Muscle layer of duodenum (tissue), 2 donors: ENCODE results near the gene GARRE1.
"Not testable (repeated sequence)": the region's sequence is repeated elsewhere in the genome, so short reads cannot be mapped to it uniquely, and the experiment has no call there.

Experiments used
- H3K27ac ChIP-seq: one replicate; pipeline ENCODE4 v1.7.0; 2013; ENCODE audit warnings: mild to moderate bottlenecking, low read length
- H3K27me3 ChIP-seq: one replicate; pipeline ENCODE4 v1.7.0; 2013; ENCODE audit warnings: low read depth, mild to moderate bottlenecking, control low read depth, low read length
- H3K36me3 ChIP-seq, 2 donors: one replicate each; pipeline ENCODE4 v1.7.0; 2013; ENCODE audit warnings: low read length in 2 of 2, control low read depth in 1 of 2, mild to moderate bottlenecking in 1 of 2; ENCODE audit not compliant: insufficient read depth in 2 of 2, control insufficient read depth in 1 of 2
- H3K4me1 ChIP-seq, 2 donors: one replicate each; pipeline ENCODE4 v1.7.0; 2013; ENCODE audit warnings: low read length in 2 of 2, mild to moderate bottlenecking in 2 of 2, control low read depth in 1 of 2, moderate library complexity in 1 of 2; ENCODE audit not compliant: insufficient read depth in 2 of 2, control insufficient read depth in 1 of 2
- H3K4me3 ChIP-seq, 2 donors: one replicate each; pipeline ENCODE4 v1.7.0; 2013; ENCODE audit warnings: low read length in 2 of 2, low read depth in 1 of 2, mild to moderate bottlenecking in 1 of 2
- H3K9me3 ChIP-seq, 2 donors: one replicate each; pipeline ENCODE4 v1.7.0; 2013; ENCODE audit warnings: low read length in 2 of 2, control low read depth in 1 of 2, mild to moderate bottlenecking in 1 of 2; ENCODE audit not compliant: control insufficient read depth in 1 of 2
- donor health status: healthy.

GARRE1 gene

GRCh38 chr19:34277244-34277643 is 22.9 kb downstream of the GARRE1 start:
- no peaks in the 10 kb centered on the region for H3K27me3 ChIP-seq
- no peaks in the 10 kb centered on the region for H3K36me3 ChIP-seq
- no peaks in the 10 kb centered on the region for H3K9me3 ChIP-seq
- no peak overlapping the region for H3K27ac ChIP-seq
- H3K4me3 ChIP-seq, result no peak overlapping the region
- H3K4me1 ChIP-seq, result peaks cover 3 to 4% of the 10 kb centered on the region in 2 donors

DNA sequence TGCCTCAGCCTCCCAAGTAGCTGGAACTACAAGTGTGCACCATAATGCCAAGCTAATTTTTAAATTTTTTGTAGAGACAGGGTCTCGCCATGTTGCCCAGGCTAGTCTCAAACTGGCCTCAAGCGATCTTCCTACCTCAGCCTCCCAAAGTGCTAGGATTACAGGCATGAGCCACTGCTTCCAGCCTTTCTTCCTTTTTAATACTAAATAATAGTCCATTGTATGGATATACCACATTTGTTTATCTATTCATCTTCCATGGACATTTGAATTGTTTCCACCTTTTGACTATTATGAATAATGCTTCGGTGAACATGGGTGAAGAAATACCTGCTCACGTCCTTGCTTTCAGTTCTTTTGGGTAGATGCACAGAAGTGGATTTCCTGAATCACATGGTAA is 24.4 kb downstream of the GARRE1 start:
- Histone ChIP-seq H3K4me1 (peaks cover 4 to 11% of the 10 kb centered on the region in 2 donors), H3K36me3 (no peaks in the 10 kb centered on the region), H3K27ac (no peak overlapping the region)

DNA sequence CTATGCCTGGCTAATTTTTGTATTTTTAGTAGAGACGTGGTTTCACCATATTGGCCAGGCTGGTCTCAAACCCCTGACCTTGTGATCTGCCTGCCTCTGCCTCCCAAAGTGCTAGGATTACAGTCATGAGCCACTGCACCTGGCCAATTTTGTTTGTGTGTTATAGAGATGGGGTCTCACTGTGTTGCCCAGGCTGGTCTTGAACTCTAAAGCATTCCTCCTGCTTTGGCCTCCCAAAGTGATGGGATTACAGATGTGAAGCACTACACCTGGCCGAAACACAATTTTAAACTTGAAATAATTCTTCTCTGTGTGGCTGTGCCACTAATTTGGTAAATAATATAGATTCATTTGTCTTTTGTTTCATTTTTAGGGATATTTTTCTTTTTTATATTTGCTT is 27.1 kb downstream of the GARRE1 start:
- peaks cover 4 to 11% of the 10 kb centered on the region in 2 donors for H3K4me1 ChIP-seq
- not testable (repeated sequence) for H3K36me3 ChIP-seq, H3K27me3 ChIP-seq, H3K4me3 ChIP-seq, H3K9me3 ChIP-seq, H3K27ac ChIP-seq

More for the DNA sequence above, 24.4 kb downstream of the GARRE1 start:
- Histone ChIP-seq H3K4me3 (no peak overlapping the region), H3K9me3 (no peaks in the 10 kb centered on the region), H3K27me3 (no peaks in the 10 kb centered on the region)

DNA sequence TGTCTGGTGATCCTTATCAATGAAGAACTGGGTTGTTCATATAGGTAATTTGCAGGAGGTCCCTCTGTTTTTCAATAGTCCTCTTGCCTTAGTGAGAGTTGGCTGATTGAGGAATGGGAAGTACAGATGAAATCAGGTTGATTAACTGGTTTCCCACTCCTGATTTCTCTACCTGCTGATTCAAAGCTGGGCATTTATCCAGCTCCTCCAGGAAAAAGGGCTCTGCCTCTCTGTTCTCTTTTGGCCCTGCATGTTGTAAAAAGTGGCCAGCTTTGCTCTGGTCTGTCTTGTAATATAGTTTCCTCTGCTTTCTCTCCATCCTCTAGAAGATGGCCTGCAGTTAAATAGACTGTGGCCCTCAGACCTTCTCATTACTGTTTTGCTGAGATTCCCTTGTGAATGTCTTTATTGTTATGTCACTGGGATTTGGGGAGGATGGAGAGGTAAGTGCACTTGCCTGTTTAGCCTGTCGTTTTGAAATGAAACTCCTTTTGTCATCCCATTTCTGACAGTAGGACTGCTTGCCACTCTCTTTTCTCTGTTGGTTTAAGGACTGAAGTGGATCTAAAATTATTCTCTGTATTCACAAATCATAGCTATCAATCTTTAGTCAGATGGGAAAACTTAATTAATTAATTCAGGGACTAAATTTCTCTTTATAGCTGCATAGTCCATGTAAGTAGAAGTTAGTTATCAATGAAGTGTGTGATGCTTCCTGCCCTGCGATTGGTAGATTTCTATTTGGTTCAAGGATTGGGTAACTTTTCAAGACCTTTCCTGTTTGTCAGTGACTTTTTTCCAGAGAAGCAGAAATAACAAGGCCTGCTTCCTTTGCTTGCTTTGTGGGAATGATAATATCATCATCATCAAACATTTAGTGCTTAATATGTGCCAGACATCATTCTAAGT is 28.5 kb downstream of the GARRE1 start:
- Histone ChIP-seq H3K4me1 (peaks cover 0 to 8% of the 10 kb centered on the region in 2 donors), H3K9me3 (no peaks in the 10 kb centered on the region), H3K36me3 (peaks cover 0 to 6% of the 10 kb centered on the region in 2 donors), H3K4me3 (no peak overlapping the region), H3K27me3 (no peaks in the 10 kb centered on the region), H3K27ac (no peak overlapping the region)

- Histone ChIP-seq H3K4me1 (peaks cover 0 to 8% of the 10 kb centered on the region in 2 donors), H3K9me3 (no peaks in the 10 kb centered on the region), H3K4me3 (no peak overlapping the region), H3K27me3 (no peaks in the 10 kb centered on the region), H3K27ac (no peak overlapping the region), H3K36me3 (peaks cover 0 to 6% of the 10 kb centered on the region in 2 donors)
Measured at GRCh38 chr19:34284505-34284904, 30.2 kb downstream of the GARRE1 start.

DNA sequence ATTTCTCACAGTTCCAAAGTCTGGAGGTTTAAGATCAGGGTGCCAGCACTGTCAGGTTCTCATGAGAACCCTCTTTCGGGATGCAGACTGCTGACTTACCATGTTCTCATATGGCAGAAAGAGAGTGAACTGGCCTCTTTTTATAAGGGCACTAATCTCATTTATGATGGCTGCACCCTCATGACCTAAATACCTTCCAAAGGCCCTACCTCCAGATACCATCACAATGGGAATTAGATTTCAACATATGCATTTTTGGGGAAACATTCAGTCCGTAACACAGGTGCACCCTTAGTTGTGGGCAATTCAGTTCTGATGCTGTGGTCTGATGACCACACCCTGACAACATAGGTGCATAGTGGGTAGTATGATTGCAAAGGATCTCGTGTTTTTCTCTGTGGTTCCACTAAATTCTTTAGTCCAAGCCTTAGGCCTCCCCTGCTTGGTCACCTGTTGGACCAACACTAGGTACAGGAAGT is 33.3 kb downstream of the GARRE1 start:
- Histone ChIP-seq H3K4me3 (no peak overlapping the region), H3K27ac (no peak overlapping the region), H3K9me3 (no peaks in the 10 kb centered on the region), H3K27me3 (no peaks in the 10 kb centered on the region), H3K4me1 (peaks cover 0 to 7% of the 10 kb centered on the region in 2 donors), H3K36me3 (peaks cover 4 to 6% of the 10 kb centered on the region in 2 donors)

- Histone ChIP-seq H3K9me3 (no peaks in the 10 kb centered on the region), H3K36me3 (peaks cover 4 to 6% of the 10 kb centered on the region in 2 donors), H3K4me3 (no peak overlapping the region), H3K27ac (no peak overlapping the region), H3K27me3 (no peaks in the 10 kb centered on the region), H3K4me1 (peaks cover 0 to under 1% of the 10 kb centered on the region in 2 donors)
Measured at GRCh38 chr19:34288381-34288780, 34.0 kb downstream of the GARRE1 start.

GRCh38 chr19:34291235-34291634 is 36.9 kb downstream of the GARRE1 start:
- Histone ChIP-seq H3K4me1 (no peaks in the 10 kb centered on the region), H3K4me3 (no peak overlapping the region), H3K9me3 (no peaks in the 10 kb centered on the region), H3K36me3 (peaks cover 4 to 6% of the 10 kb centered on the region in 2 donors), H3K27me3 (no peaks in the 10 kb centered on the region), H3K27ac (no peak overlapping the region)

DNA sequence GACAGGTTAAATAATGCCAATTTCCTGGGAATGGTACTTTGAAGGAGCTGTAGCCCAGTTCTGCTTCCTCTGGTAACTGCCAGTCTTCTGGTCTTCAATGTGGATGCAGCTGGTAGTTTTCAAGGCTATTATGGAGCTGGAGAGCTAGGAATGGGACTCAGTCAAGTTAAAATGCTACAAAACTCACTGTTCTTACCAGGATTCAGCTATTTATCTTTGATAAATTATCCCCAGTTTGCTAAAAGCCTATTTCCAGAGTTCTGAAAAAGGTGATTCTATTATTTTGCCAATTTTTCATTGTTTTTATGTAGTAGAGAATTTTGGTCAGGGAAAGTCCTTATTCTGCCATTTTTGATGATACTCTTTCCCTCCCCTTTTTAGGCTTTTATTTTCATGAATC is 40.7 kb downstream of the GARRE1 start:
- no peak overlapping the region for H3K27ac ChIP-seq
- peaks cover 0 to 3% of the 10 kb centered on the region in 2 donors for H3K4me1 ChIP-seq
- H3K4me3 ChIP-seq, result no peak overlapping the region

DNA sequence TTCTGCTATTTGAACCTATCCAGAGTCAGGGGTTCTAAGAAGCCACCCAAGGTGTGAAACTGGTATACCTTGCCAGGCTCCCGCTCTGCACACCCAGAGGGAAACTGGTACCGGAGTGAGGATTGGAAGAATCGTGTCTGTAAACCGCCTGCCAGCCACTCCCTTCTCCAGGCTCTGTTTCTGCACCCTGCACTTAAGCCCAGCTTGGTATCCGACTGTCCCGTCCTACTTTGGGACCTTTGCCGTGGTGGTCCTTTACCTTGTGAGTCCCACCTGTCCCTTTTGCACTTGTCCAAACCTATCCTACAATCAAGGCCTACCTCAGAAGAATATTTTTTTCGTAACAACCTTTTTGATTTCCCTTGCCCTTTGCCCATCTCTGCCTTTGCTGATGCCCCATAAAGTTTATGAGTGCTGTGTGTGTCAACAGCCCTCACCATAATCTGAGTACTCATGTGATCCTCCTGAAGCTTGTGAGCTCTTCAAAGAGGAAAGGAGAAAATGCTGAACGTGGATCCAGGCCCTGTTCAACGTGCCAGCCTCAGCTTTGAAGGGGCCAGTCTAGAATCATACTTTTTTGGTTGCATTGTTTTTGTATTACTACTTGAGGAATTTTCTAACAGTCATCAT is 44.7 kb downstream of the GARRE1 start:
- H3K9me3 ChIP-seq, result no peaks in the 10 kb centered on the region
- H3K27me3 ChIP-seq, result no peaks in the 10 kb centered on the region
- peaks cover 0 to 3% of the 10 kb centered on the region in 2 donors for H3K4me1 ChIP-seq
- peaks cover 10 to 17% of the 10 kb centered on the region in 2 donors for H3K36me3 ChIP-seq
- H3K27ac ChIP-seq, result peak overlapping the region; percentile 42
- H3K4me3 ChIP-seq, result no peak overlapping the region

More for the DNA sequence above, 40.7 kb downstream of the GARRE1 start:
- Histone ChIP-seq H3K36me3 (peaks cover 0 to 5% of the 10 kb centered on the region in 2 donors), H3K9me3 (no peaks in the 10 kb centered on the region), H3K27me3 (no peaks in the 10 kb centered on the region)

- Histone ChIP-seq H3K36me3 (peaks cover 10 to 18% of the 10 kb centered on the region in 2 donors), H3K4me1 (peaks cover 0 to 3% of the 10 kb centered on the region in 2 donors), H3K4me3 (no peak overlapping the region), H3K27me3 (no peaks in the 10 kb centered on the region), H3K27ac (peak overlapping the region; percentile 42), H3K9me3 (no peaks in the 10 kb centered on the region)
Measured at GRCh38 chr19:34299576-34299975, 45.2 kb downstream of the GARRE1 start.
